Measurements from ENCODE around the gene CAST.

Gene CAST

DNA sequence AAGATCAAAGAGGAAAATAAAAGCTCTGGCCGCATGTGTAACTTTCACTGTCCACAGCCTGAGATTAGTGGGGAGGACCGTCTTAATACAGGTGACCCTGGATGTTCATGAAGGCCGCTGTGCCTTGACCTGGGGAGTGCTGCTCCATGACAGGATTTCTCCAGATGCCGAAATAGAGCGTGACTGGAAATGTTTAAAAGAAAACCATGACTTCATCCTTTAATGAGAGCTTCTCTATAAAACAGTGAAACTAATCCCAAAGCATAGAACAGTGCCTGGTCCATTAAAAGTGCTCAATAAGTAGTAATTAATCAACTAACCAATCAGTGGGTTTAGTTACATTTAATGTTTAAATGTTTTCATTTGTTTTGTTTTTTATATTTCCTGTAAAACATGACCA is 82.8 kb downstream of the CAST start:
- no peak for DNase-seq (ENCODE audit: low spot score)

DNA sequence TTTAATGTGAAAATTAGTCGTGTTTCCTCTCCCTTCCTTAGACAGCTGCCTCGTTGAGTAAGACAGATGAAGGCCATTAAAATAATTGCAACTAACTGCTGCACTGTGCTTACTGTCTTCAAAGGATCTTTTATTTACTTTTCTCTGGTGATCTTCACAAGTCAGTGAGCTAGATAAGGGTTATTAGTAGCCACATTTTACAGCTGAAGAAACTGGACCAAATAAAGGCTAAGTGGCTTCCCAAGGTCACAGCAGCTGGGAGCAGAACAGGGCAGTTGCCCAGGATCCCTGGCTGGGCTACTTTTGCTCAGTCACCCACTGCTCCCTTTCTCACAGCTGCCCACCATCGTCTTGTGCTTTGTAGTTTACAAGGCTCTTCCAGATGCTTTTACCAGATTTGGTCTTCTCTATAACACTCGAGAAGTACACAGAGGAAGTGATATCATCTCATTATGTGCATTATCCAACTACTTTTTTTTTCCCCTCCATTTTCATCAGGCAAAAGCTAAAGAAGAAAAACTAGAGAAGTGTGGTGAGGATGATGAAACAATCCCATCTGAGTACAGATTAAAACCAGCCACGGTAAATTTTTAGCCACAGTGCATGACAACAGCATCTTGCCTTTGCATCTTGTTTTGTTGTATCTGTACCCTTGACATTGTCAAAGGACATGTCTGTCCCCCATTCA is 83.8 kb downstream of the CAST start:
- no peak for DNase-seq (ENCODE audit: low spot score)

DNA sequence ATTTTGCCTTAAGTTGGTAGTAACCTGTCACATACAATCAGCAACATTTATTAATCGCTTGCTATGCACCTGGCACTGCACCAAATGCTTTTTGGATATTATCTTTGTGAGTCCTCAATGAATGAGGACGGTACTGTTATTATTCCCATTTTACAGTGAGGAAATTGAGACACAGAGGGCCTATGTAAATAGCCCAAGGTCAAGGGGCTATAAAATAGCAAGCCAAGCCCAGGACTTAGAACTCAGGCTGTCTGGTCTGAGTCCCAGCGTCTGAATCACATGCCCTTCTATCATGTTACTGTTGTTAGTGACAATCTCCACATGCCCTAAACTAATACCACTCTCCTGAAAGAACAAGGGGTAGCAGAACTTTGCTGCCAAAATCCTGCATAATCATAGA is 85.5 kb downstream of the CAST start:
- DNase-seq (ENCODE audit: low spot score): no peak

DNA sequence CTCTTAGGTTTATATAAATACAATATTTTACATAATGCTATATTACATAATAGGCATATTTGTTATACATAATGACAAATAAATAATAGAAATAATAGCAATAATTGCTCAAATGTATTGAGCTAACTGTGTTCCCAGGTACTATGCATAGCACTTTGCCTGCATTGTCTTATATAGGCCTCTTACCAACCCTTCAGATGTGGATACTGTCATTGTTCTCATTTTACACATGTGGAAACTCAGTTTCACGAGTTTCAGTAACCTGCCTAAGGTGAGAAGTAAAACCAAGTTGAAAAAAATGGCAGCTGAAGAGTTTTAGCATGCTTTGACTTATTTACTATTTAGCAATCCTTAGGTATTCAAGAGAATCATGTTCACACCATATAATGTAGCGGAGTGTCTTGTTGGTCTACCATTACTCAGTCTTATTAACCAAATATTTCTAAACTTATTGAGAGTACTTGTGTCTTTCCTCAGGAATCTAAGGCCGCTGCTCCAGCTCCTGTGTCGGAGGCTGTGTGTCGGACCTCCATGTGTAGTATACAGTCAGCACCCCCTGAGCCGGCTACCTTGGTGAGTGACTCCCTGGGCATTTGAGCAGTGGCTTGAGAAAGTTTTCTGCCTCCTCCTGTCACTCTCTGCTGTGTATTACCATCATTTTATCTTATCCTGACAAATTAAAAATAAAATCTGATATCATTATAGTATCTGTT is 88.1 kb downstream of the CAST start:
- no peak for DNase-seq (ENCODE audit: low spot score)

DNA sequence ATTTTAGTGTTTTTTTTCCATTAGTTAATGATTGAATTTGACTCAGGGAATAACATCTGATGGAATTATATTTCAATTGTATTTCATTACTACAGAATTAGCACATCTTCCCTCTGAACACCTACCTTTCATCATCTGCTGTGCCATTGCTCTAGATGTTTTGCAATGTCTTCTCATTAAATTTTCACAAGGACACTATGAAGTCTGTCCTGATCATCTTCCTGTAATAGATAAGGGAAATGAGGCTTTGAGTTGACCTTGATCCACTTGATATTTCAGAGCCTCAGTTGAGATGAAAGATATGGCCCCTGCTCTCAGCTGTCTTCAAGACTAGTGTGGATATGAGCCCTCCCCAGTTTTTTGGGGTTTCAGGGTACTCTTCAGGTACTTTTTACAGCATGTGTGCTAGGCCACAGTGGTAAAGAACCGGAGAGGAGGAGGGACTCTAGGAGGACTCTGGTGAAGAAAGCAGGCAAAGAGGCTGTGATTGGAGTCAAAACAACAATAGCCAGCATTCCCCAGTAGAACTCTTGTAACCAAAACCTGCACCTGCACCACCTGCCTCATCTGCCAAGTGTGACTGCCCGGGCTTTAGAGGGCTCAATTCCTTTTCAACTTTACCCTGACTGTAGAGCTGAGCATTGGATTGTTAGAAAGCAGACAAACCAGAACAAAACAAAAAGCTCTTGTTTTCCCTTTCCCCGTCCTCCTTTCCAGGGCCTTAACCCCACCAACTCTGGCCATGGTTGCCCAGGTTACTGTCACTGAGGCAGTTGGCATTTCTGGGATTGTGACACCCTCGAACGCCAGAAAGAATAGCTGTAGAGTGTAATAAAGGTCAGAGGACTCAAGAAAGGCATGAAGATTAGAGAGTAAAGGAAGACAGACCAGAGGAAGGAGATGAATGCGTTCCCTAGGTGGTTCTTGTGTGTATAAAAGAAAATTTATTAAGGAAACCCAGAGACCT is 89.3 kb downstream of the CAST start:
- peak; percentile 39 for DNase-seq (ENCODE audit: low spot score)

DNA sequence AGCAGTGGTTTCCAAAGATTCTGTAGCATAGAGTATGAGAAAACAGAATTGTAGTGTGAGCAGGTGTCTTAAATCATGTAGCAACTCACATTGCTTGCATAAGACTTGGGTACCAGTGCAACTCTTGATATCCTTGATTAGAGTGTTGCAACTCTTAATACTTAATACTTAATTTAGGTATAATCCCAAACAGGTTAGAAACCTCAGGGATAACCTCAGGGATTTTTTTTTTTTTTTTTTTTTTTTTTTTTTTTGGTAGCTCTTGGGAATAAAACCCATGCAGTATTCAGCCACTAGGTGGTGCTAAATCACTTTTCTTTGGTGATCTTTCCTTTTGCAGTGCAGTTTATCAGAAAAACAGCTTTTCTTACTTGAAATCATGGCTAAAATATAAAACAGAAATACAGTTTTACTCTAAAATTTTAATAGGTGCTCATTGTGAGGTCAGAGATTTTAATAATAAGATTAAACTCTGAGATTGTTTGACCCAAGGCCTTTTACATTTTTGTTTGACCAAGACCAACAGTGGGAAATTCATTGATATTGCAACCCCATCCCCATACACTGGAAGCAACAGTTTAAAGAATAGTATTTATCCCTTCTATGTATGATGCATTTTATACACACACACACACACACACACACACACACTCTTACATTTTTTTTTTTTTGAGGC is 90.3 kb downstream of the CAST start:
- peak; percentile 74 for DNase-seq (ENCODE audit: low spot score)

DNA sequence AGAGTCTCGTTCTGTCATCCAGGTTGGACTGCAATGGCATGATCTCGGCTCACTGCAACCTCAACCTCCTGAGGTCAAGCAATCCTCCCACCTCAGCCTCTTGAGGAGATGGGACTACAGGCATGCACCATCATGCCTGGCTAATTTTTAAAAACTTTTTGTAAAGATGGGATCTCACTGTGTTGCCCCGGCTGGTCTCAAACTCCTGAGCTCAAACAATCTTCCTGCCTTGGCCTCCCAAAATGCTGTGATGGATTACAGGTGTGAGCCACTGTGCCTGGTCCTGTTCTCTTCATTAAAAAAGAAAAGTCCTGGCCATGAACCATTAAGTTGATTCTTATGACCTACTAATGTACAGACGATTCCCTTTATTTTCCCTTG is 90.8 kb downstream of the CAST start:
- DNase-seq (ENCODE audit: low spot score): no peak

DNA sequence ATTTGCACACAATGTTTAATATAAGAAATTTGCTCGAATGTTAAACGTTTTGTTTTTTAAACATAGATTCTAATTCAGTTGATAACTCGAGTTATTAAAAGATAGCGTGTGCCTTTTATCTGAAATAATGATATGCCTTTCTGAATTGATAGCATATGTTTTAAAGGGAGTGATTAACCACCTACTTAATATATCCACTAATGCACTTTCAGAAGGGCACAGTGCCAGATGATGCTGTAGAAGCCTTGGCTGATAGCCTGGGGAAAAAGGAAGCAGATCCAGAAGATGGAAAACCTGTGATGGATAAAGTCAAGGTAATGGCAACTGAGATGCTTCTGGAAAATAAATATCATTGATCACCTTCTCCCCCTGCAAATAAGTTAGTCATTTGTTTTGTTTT is 91.7 kb downstream of the CAST start:
- DNase-seq (ENCODE audit: low spot score): no peak

DNA sequence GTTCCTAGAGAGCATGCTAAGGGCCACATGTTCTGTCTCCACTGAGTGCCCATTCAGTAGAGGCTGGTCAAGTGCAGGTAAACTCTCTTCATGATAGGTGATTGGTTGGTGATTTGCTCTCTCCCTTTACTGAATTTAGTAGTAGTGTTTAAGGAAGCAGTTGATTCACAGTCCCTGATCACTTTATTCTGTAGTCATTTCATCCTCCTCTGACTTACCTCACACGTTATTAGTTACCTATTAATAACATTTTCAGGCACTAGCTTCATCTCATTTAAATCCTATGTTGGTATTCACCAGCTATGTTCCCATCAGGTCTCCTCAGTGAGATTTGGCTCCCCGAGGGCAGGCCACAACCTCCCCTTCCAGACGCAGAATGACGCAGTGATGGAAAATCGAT is 93.7 kb downstream of the CAST start:
- DNase-seq (ENCODE audit: low spot score): no peak

DNA sequence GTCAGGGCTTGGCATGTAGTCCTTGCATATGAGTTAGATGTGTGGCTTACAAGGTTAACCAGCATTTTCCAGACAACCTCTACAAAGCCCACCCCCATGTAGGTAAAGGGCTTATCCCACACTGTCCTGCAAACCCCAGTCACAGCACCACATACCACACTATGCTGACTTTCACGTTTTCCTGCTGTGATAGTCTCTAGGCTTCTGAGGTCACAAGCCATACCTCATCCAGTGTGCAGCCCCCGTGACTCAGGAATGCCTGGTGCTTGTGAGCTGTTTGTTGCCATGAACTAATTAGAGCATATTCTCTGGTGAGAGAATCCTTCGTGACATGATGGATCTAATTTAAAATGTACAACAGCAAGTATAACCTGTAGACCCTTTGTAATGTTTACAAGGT is 94.8 kb downstream of the CAST start:
- DNase-seq (ENCODE audit: low spot score): no peak

DNA sequence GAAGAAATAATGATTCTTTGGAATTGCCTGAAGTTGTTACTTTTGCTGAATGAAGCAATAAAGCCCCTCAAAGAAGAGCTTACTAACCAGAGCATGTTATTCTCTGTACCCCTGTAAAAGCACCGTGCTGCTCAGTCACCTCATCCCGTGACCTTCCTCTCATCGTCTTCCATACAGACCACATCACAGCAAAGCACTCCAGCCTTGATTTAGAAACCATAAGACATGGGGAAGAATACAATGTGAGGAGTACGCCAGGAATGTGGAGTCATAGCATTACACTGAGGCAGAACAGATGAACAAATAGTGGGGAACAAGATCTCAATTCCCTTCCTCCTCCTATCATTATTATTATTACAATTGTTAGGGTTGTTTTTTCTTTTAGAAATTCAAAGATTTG is 96.4 kb downstream of the CAST start:
- no peak for DNase-seq (ENCODE audit: low spot score)

DNA sequence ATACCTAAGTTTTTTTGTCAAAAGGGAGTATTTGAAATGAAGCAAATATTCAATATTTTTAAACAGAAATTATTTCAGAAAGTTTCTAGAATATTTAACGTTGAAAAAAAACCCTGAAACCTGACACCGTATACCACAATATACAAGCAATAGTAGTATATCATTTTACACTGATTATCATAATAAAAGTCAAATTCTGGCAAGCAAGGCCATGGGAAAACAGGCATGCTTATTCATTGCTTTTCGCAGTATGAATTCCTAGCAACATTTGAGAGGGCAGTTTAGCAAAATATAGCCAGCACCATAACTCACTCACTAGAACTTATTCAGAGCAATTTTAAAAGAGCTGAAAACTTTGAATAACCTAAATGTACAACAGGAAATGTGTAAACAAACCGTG is 99.4 kb downstream of the CAST start:
- no peak for DNase-seq (ENCODE audit: low spot score)

DNA sequence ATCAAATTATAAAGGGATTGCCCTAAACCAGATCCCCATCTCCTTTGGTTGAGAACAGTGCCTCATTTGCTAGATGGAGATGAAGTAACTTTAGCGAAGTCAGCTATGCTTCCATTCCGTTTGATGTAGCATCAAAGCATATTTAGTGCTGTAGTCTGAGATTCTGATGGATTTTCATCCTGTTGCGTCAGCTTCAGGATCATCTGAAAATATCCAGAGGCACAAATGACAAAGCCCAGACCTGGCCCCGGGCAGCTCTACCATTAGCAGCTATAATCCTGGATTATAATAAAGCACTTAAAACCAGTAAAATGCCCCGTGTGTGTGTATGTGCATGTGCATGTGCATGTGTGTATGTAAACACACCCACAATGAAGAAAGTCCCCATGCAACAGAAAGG is 100.8 kb downstream of the CAST start:
- DNase-seq (ENCODE audit: low spot score): no peak

DNA sequence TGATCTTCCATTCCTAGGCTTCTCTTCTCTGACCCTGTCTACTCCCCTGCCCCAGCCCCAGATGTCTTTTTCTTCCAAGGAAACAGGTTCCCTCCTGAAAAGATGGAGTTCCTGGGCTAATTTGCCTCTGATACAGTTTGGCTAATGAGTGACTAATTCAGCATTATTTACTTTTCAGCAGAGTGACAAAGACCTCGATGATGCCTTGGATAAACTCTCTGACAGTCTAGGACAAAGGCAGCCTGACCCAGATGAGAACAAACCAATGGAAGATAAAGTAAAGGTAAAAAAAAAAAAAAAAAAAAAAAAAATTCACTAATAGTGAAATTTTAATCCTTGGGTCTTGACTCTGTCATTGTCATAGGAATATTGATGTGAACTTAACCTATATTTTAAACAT is 102.9 kb downstream of the CAST start:
- no peak for DNase-seq (ENCODE audit: low spot score)

DNA sequence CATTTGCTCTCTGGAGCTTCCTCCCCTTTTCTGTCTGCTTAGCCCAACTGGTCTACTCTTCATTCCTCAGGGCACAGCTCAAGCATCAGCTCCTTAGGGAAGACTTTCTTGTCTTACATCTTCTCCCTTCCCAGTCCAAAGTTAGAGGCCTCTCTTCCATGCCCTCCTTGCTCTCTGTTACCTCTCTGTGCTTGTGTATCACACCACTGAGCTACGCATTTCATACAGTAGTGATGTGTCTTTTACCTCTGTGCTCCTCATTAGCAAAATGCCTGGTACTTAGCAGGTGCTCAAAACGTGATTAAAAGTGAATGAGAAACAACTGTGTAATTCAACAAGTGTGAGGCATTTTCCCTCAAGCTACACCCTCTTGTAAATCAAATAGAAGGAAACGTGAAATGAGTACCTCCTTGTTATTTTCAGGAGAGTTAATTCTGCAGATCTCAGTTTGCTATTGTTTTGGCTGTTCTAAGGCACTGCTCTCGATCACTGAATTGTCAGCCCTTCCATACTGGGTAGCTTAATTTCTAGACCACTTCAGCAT is 106.6 kb downstream of the CAST start:
- no peak for DNase-seq (ENCODE audit: low spot score)

DNA sequence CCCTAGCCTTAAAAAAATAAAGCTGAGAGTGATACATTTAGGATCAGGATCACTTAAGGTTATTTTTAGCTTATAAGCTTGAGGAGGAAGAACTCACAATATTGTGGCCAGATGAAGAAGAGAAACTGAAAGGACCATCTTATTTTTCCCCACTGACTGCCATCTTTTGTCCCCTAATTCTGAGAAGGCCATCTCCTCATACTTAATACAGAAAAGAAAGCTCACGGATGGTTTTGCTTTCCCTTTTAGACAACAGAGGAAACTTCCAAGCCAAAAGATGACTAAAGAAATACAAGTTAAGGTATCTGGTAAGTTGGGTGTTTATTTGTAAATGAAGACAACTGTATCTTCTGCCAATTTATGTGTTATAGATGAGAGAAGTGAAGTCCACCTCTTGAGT is 109.2 kb downstream of the CAST start:
- DNase-seq (ENCODE audit: low spot score): no peak

DNA sequence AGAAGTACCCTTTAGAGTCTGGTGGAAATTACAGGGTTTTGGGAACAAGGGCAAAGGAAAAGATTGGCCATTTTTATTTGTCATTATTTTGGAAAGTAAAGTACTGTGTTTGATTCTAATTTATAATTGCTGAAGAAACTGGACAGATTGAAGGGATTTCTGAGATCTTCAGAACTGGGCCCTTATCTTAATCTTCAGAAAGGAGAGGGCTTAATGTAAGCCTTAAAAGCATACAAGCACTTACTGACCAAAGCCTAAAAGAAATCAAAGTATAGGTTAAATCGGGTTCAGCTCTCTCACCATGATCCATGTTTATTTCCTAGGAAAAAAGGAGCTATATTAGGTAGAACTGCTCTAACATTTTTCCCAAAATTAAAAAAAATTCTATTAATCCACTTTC is 109.9 kb downstream of the CAST start:
- DNase-seq (ENCODE audit: low spot score): no peak

DNA sequence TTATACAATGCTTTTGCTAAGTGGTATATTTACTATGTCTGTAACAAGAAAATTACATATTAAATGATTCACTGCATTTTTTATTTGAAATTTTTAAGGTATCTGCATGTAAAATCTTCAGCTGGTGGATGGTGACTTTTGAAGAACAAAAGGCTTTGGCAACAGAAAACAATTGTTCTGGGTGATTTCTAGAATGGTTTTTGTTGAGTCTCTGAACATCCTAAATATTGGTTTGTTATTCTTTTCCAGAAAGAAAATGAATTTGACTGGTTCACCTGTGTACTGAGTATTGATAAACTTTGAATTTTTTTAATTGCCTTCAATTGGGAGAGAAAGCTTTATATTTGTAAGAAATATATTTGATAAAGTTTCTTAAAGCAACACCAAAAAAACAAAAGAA is 110.4 kb downstream of the CAST start:
- no peak for DNase-seq (ENCODE audit: low spot score)

DNA sequence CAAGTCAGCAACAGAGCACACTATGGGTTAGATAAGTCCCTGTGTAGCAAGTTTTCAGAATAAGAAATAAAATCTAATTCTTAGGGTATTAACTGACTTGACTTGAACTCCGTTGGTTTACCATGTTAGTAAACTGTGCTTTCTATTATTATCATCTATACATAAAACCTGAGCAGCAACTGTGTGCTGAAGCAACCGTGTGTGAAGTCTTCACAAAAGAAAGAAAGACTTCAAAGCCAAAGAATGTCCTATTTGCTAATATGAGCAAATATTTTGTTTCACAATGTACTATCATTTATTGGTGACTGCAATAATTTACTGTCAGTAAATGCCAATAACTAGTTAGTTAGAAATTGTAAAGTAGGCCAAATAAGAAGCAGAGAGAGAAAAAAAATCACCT is 112.9 kb downstream of the CAST start:
- DNase-seq (ENCODE audit: low spot score): no peak

DNA sequence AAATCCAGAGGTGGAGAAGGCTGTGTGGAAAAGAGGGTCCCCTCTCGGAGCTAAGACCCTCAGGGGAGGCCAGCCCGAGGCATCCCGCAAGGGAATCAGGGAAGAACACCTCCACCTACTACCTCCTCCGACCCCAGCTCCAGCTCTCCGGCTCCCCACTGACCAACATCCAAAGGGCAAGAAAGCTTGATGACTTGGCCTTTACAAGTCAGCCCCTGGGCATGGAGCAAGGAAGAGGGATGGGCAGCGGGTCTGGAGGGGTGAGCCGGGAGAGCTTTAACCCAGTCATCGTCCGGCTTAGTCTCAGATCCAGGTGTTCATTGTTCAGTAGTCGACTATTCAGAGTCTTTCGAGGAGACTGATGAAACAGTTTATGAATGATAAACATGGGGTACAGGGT is 113.5 kb downstream of the CAST start:
- no peak for DNase-seq (ENCODE audit: low spot score)

DNA sequence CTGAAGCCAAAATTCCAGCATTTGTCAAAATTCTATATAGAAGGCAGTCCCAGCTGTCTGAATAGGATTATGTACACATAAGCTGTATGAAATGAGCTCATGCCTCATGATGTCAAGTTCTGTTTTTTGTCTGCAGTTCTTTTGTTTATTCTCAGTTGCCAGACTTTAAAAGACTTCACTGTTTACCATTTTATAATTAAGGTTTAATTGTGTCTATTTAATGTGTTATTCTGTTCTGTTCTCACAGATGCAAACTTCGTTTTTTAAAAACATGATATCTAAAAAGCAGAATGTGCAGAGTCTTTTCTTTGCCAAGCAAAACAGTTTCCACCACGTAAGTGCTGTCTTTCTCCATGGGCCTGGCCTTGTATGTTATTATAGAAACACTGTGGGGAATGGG is 114.4 kb downstream of the CAST start:
- peak; percentile 48 for DNase-seq (ENCODE audit: low spot score)

DNA sequence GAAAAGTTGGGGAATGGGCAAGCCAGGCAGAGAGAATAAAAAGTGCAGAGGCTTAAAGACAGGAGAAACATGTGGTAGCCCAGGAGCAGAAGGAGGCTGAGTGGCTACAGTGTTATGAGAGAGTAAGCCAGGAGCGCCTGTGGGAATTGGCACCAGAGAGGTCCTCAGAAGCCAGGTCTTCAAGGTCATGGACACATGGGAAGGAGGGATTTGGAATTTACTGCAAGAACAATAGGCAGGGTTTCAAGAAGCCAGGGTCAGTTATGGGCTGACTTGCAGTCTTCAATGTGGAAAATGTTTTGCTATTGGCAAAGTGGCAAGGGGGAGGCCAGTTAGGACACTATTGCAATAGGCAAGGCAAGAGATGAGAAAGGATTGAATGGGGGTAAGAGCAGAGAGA is 116.2 kb downstream of the CAST start:
- no peak for DNase-seq (ENCODE audit: low spot score)

Data from globus pallidus (tissue), 1 donor.